Common myeloid progenitor, CD34-positive (primary cell): ENCODE data around the gene TMCC2.

Source experiments
- CTCF ChIA-PET: fragments of 350-600 bp; sonication (Branson Sonifier 250); formaldehyde crosslinking; loops from one replicate; lab custom pipeline; 2021; ENCODE audit warnings: antibody characterized with exemption; lab: Charles Lee
- POLR2A ChIA-PET: fragments of 350-600 bp; sonication (Branson Sonifier 250); formaldehyde crosslinking; loops from one replicate; lab custom pipeline; 2021; ENCODE audit warnings: antibody characterized with exemption; lab: Charles Lee
- DNase-seq, 3 donors: peaks; one replicate each; pipeline versions ENCODE4 v3.0.0 to v3.0.0-alpha.2; 2013
- H3K27ac ChIP-seq, 2 experiments: 1 replicate in 1 of 2; 2 replicates in 1 of 2; pipeline ENCODE4 v1.7.0; 2013; ENCODE audit warnings: inconsistent platforms in 2 of 2, low read length in 2 of 2, mild to moderate bottlenecking in 2 of 2, low read depth in 1 of 2, moderate library complexity in 1 of 2; ENCODE audit not compliant: severe bottlenecking in 2 of 2, insufficient read depth in 1 of 2, poor library complexity in 1 of 2
- H3K27me3 ChIP-seq, 5 experiments: replicated peaks in 2 of 5; 1 replicate in 3 of 5; 2 replicates in 2 of 5; pipeline versions ENCODE4 v1.6.1 to v1.7.0; 2013; ENCODE audit warnings: low read length in 4 of 5, mild to moderate bottlenecking in 2 of 5, moderate library complexity in 2 of 5, inconsistent platforms in 1 of 5; ENCODE audit not compliant: insufficient read depth in 5 of 5, control insufficient read depth in 4 of 5
- H3K36me3 ChIP-seq, 4 experiments: 1 replicate in 2 of 4; 2 replicates in 2 of 4; pipeline versions ENCODE4 v1.6.1 to v1.7.0; 2013; ENCODE audit warnings: low read length in 3 of 4, control low read depth in 1 of 4, mild to moderate bottlenecking in 1 of 4; ENCODE audit not compliant: control insufficient read depth in 4 of 4, insufficient read depth in 4 of 4
- H3K4me1 ChIP-seq, 4 experiments: 1 replicate in 3 of 4; 2 replicates in 1 of 4; pipeline versions ENCODE4 v1.6.1 to v1.7.1; 2013; ENCODE audit warnings: low read length in 3 of 4, mild to moderate bottlenecking in 3 of 4, control low read depth in 1 of 4, inconsistent platforms in 1 of 4, moderate library complexity in 1 of 4; ENCODE audit not compliant: control insufficient read depth in 4 of 4, insufficient read depth in 4 of 4; ENCODE audit errors: control extremely low read depth in 1 of 4
- H3K4me3 ChIP-seq, 7 experiments: 1 replicate in 4 of 7; 2 replicates in 3 of 7; pipeline versions ENCODE4 v1.5.1 to v1.7.0; 2013; ENCODE audit warnings: mild to moderate bottlenecking in 7 of 7, low read length in 6 of 7, moderate library complexity in 6 of 7, inconsistent platforms in 2 of 7, low read depth in 2 of 7, control low read depth in 1 of 7; ENCODE audit not compliant: insufficient read depth in 4 of 7, control insufficient read depth in 1 of 7; ENCODE audit errors: extremely low read depth in 1 of 7
- H3K9me3 ChIP-seq, 5 experiments: 1 replicate in 4 of 5; 2 replicates in 1 of 5; pipeline versions ENCODE4 v1.6.1 to v1.7.1; 2013; ENCODE audit warnings: low read length in 4 of 5, mild to moderate bottlenecking in 2 of 5, inconsistent platforms in 1 of 5, low read depth in 1 of 5, moderate library complexity in 1 of 5; ENCODE audit not compliant: control insufficient read depth in 4 of 5, insufficient read depth in 2 of 5; ENCODE audit errors: control extremely low read depth in 1 of 5
- WGBS: methylation state at CpG from one replicate; pipeline ENCODE4 v1.1.5; 2013; ENCODE audit not compliant: insufficient coverage; 5-methylcytosine and 5-hydroxymethylcytosine counted together

TMCC2 gene

DNA sequence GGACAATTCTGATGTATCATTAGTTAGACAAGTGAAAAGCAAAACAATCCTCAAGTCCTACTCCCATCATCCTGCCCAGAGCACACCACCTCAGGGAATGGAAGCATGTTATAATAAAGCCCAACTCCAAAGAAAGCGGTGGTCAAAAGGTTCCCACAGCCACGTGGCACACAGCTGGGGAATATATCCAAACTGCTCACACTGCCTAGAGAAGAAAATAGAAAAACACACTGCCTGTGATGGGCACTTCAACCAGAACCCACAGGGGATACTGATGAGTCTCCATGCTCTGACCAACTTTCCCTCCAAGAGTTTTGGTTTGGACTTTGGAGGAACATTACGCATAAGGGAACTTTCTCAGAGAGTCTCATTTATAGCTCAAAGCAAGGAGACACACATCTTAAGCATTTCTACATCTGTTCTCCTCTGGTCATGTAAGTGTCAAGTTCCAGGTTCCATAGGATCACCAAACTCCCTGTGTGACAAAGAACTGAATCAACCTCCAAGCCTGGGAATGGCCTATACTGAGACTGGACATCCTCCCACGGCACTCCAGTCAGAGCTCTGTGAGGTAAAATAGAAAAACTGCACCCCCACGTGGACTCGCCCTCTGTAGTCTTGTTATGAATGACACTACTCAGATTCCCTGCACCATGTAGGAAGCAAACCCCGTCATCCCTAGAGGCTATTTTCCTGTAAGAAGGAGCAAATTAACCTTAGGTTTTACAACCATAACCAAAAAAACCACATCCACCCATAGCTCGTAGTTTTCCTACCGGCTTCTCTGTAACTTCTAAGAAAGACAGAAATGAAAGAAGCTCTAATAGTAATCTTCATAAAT, 28.4 kb upstream of the TMCC2 start:
- POLR2A ChIA-PET, result no interaction called here
- no peak overlapping the region for H3K4me3 ChIP-seq
- peaks cover 0 to 12% (median 3%) of the 10 kb centered on the region in 4 experiments for H3K4me1 ChIP-seq
- peaks cover 0 to 2% (median 0%) of the 10 kb centered on the region in 4 experiments for H3K36me3 ChIP-seq
- no peak for DNase-seq
- no peaks in the 10 kb centered on the region for H3K27me3 ChIP-seq
- 75% methylated on average over 5 of the region's 9 CpGs for WGBS
- H3K27ac ChIP-seq, result no peak overlapping the region
- CTCF ChIA-PET, result interaction anchor here (0.6 to 2.0 kb wide), 8 partner anchors 11 to 71 kb away, joined by 3 to 8 read pairs (median 4); partner anchors contain the start of gene DSTYK
- no peaks in the 10 kb centered on the region for H3K9me3 ChIP-seq

GRCh38 chr1:205199931-205200299, 27.8 kb upstream of the TMCC2 start:
- Histone ChIP-seq H3K36me3 (peaks cover 0 to 2% (median 0%) of the 10 kb centered on the region in 4 experiments), H3K27me3 (no peaks in the 10 kb centered on the region), H3K9me3 (no peaks in the 10 kb centered on the region), H3K4me1 (peaks cover 0 to 13% (median 3%) of the 10 kb centered on the region in 4 experiments), H3K4me3 (no peak overlapping the region), H3K27ac (no peak overlapping the region)
- 89% methylated on average over 6 of the region's 7 CpGs for WGBS
- POLR2A ChIA-PET, result no interaction called here
- CTCF ChIA-PET, result interaction anchor here (0.6 to 2.0 kb wide), 7 partner anchors 11 to 71 kb away, joined by 3 to 8 read pairs (median 4); partner anchors contain the start of gene DSTYK
- DNase-seq, result no peak

DNA sequence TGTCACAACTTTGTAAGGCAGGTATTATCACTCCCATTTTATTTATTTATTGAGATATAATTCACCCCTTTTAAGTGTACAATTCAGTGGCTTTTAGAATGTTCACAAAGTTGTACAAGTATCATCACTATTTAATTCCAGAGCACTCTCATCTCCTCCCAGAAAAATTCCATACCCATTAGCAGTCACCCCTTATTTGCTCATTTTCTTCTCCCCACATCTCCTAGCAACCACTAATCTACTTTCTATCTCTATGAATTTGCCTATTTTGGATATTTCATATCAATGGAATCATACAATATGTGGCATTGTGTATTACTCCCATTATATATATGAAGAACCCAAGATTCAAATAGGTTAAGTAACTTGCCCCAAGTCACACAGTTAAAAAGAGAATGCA, 23.2 kb upstream of the TMCC2 start:
- CTCF ChIA-PET, result interaction anchor here (0.8 to 2.0 kb wide), 5 partner anchors 9 to 51 kb away, joined by 3 to 5 read pairs (median 4); no protein-coding TSS in a partner anchor
- H3K27ac ChIP-seq, result no peak overlapping the region

GRCh38 chr1:205205055-205205454, 22.7 kb upstream of the TMCC2 start:
- peaks cover 0 to 13% (median 5%) of the 10 kb centered on the region in 4 experiments for H3K4me1 ChIP-seq
- CTCF ChIA-PET, result interaction anchor here (1.0 to 2.0 kb wide), 7 partner anchors 9 to 57 kb away, joined by 3 to 5 read pairs (median 4); no protein-coding TSS in a partner anchor
- DNase-seq, result no peak
- no peaks in the 10 kb centered on the region for H3K36me3 ChIP-seq
- H3K27ac ChIP-seq, result no peak overlapping the region
- no peaks in the 10 kb centered on the region for H3K27me3 ChIP-seq
- POLR2A ChIA-PET, result no interaction called here
- H3K4me3 ChIP-seq, result no peak overlapping the region
- H3K9me3 ChIP-seq, result no peaks in the 10 kb centered on the region

More for the DNA sequence above, 23.2 kb upstream of the TMCC2 start:
- Histone ChIP-seq H3K27me3 (no peaks in the 10 kb centered on the region), H3K9me3 (no peaks in the 10 kb centered on the region), H3K4me1 (peaks cover 0 to 13% (median 3%) of the 10 kb centered on the region in 4 experiments), H3K36me3 (no peaks in the 10 kb centered on the region), H3K4me3 (no peak overlapping the region)
- DNase-seq, result no peak
- POLR2A ChIA-PET, result no interaction called here

DNA sequence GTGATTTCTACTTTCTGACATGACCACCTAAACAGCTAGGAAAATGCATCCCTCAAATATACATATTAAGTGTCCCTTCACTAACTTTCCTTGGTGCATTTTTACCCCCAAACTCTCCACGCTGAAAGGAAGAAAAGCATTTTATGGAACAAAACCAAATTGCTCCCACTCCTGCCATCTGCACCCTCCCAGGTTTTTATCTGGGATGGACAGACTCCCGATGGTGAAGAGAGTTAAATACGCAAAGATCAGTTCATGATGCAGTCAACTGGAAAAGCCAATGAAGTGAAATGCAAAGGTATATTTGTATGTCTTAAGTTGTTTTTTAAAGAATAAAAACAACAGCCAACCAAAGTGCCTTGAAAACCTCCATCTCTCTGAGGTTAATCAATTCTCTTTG, 18.9 kb upstream of the TMCC2 start:
- Histone ChIP-seq H3K27me3 (no peaks in the 10 kb centered on the region), H3K9me3 (no peaks in the 10 kb centered on the region), H3K27ac (no peak overlapping the region), H3K4me1 (peaks cover 4 to 29% (median 26%) of the 10 kb centered on the region in 4 experiments), H3K4me3 (no peak overlapping the region), H3K36me3 (no peaks in the 10 kb centered on the region)
- 98% methylated on average over 3 of the region's 3 CpGs for WGBS
- ChIA-PET POLR2A (interaction anchor here (0.6 kb wide), 1 partner anchor 29 kb away, joined by 5 read pairs; no protein-coding TSS in a partner anchor), CTCF (no interaction called here)
- DNase-seq, result no peak

GRCh38 chr1:205210756-205211168, 17.0 kb upstream of the TMCC2 start:
- Histone ChIP-seq H3K4me1 (peaks cover 7 to 42% (median 35%) of the 10 kb centered on the region in 4 experiments), H3K27ac (peak overlapping the region; percentile 93), H3K27me3 (no peaks in the 10 kb centered on the region), H3K9me3 (no peaks in the 10 kb centered on the region), H3K4me3 (peak overlapping the region; percentile 90 to 95 (median 94)), H3K36me3 (no peaks in the 10 kb centered on the region)
- WGBS, result 0% methylated on average over 27 of the region's 31 CpGs
- POLR2A ChIA-PET, result interaction anchor here (0.8 to 1.1 kb wide), 2 partner anchors 17 to 22 kb away, joined by 3 to 4 read pairs; partner anchors contain the start of gene TMCC2
- CTCF ChIA-PET, result interaction anchor here (1.0 to 2.0 kb wide), 2 partner anchors 12 to 25 kb away, joined by 3 to 8 read pairs; no protein-coding TSS in a partner anchor
- peak in 2 of 3 donors; percentile 35 to 46 for DNase-seq
